SK-N-SH (cell line): Measurements from ENCODE around the gene SLC7A11. TPM values are rescaled to one million over a fixed set of nuclear protein-coding genes. Genes with fewer than 3 reads are reported as not detected.

Experiments used
- CTCF ChIA-PET: fragments of 300-600, 350-600 bp; formaldehyde crosslinking; extraction: SDS; loops from one replicate; lab custom pipeline; 2021; lab: Yijun Ruan, JAX
- POLR2A ChIA-PET: fragments of 350-600 bp; sonication (Branson Sonifier 250); formaldehyde crosslinking; extraction: SDS; loops from one replicate; lab custom pipeline; 2020; ENCODE audit warnings: antibody characterized with exemption, inconsistent platforms; lab: Yijun Ruan, JAX
- DNase-seq: peaks from one replicate; pipeline ENCODE4 v3.0.0; 2012
- H2AFZ ChIP-seq: fragments of 200-600 bp; sonication (generic); 2 replicates; pipeline ENCODE4 v1.8.1; 2016; ENCODE audit warnings: antibody characterized with exemption, mild to moderate bottlenecking, low read depth
- H3F3A ChIP-seq: fragments of 200-600 bp; sonication (generic); replicated peaks from 2 replicates; pipeline ENCODE3; 2016; ENCODE audit warnings: antibody characterized with exemption, mild to moderate bottlenecking; ENCODE audit not compliant: insufficient read depth
- H3K27ac ChIP-seq, 2 experiments: fragments of 200-500 bp in 1 of 2; fragments of 200-600 bp in 1 of 2; sonication (Bioruptor generic) in 1 of 2; sonication (generic), shearing (Covaris generic) in 1 of 2; 2 replicates each; pipeline versions ENCODE4 v1.5.1 to v1.6.1; 2014 to 2016; ENCODE audit warnings: low read depth in 2 of 2, inconsistent platforms in 1 of 2, low read length in 1 of 2, mild to moderate bottlenecking in 1 of 2, mixed read lengths in 1 of 2
- H3K27me3 ChIP-seq: fragments of 200-600 bp; sonication (generic), shearing (Covaris generic); 2 replicates; pipeline ENCODE4 v1.6.1; 2016; ENCODE audit warnings: mixed run types; ENCODE audit not compliant: insufficient read depth
- H3K36me3 ChIP-seq, 2 experiments: fragments of 200-500 bp in 1 of 2; fragments of 200-600 bp in 1 of 2; sonication (Bioruptor generic) in 1 of 2; sonication (generic) in 1 of 2; replicated peaks in 1 of 2; 2 replicates each; pipeline versions ENCODE3 to v1.5.1; 2014 to 2016; ENCODE audit warnings: low read length in 1 of 2, mild to moderate bottlenecking in 1 of 2; ENCODE audit not compliant: insufficient read depth in 2 of 2, control insufficient read depth in 1 of 2
- H3K4me1 ChIP-seq, 2 experiments: fragments of 200-500 bp in 1 of 2; fragments of 200-600 bp in 1 of 2; sonication (Bioruptor generic) in 1 of 2; sonication (generic), shearing (Covaris generic) in 1 of 2; 2 replicates each; pipeline versions ENCODE4 v1.5.1 to v1.6.1; 2014 to 2016; ENCODE audit warnings: low read depth in 1 of 2, low read length in 1 of 2, mixed run types in 1 of 2; ENCODE audit not compliant: insufficient read depth in 2 of 2, control insufficient read depth in 1 of 2
- H3K4me2 ChIP-seq: fragments of 200-600 bp; sonication (generic), shearing (Covaris generic); 2 replicates; pipeline ENCODE4 v1.6.1; 2017; ENCODE audit warnings: mixed run types
- H3K4me3 ChIP-seq, 2 experiments: fragments of 200-500 bp in 1 of 2; fragments of 200-600 bp in 1 of 2; sonication (Bioruptor generic) in 1 of 2; sonication (generic), shearing (Covaris generic) in 1 of 2; 2 replicates each; pipeline versions ENCODE4 v1.5.1 to v1.8.1; 2014 to 2016; ENCODE audit warnings: low read depth in 2 of 2, inconsistent platforms in 1 of 2, low read length in 1 of 2, mild to moderate bottlenecking in 1 of 2, mixed read lengths in 1 of 2, moderate library complexity in 1 of 2
- H3K79me2 ChIP-seq: fragments of 200-600 bp; sonication (generic); 2 replicates; pipeline ENCODE4 v1.8.1; 2017; ENCODE audit warnings: mild to moderate bottlenecking; ENCODE audit not compliant: insufficient read depth
- H3K9ac ChIP-seq: fragments of 200-600 bp; sonication (generic); 2 replicates; pipeline ENCODE4 v1.6.1; 2017; ENCODE audit warnings: mixed run types
- H3K9me2 ChIP-seq: fragments of 200-600 bp; sonication (generic); 2 replicates; pipeline ENCODE4 v1.6.1; 2017; ENCODE audit warnings: mixed run types
- H3K9me3 ChIP-seq: fragments of 200-600 bp; sonication (generic); 2 replicates; pipeline ENCODE4 v1.6.1; 2017; ENCODE audit warnings: mixed run types, mild to moderate bottlenecking, moderate library complexity
- H4K20me1 ChIP-seq: fragments of 200-600 bp; sonication (generic); 2 replicates; pipeline ENCODE4 v1.6.1; 2017; ENCODE audit warnings: mild to moderate bottlenecking, mixed run types; ENCODE audit not compliant: insufficient read depth
- CHD2 ChIP-seq: fragments of 150-350 bp; IDR thresholded peaks from 2 replicates; pipeline ENCODE4 v1.6.1; 2018; ENCODE audit warnings: low read length; ENCODE audit not compliant: partially characterized antibody
- ELF1 ChIP-seq: IDR thresholded peaks from 2 replicates; pipeline ENCODE4 v1.4.0; 2012
- EP300 ChIP-seq, 2 experiments: IDR thresholded peaks; 2 replicates each; pipeline versions ENCODE4 v1.4.0 to v1.6.1; 2012; ENCODE audit warnings: borderline replicate concordance in 1 of 2, low read depth in 1 of 2, low read length in 1 of 2
- EZH2phosphoT487 ChIP-seq: fragments of 200-600 bp; sonication (generic); IDR thresholded peaks from 2 replicates; pipeline ENCODE4 v1.6.1; 2017; ENCODE audit warnings: low read depth, mixed run types, mild to moderate bottlenecking, antibody characterized with exemption, moderate library complexity, borderline replicate concordance
- FOXJ3 ChIP-seq: sonication (generic); formaldehyde crosslinking; IDR thresholded peaks from 2 replicates; pipeline ENCODE4 v1.5.1; 2020; ENCODE audit warnings: mild to moderate bottlenecking, missing genetic modification reagents
- FOXM1 ChIP-seq: IDR thresholded peaks from 2 replicates; pipeline ENCODE4 v1.4.0; 2012; ENCODE audit warnings: low read depth, mild to moderate bottlenecking
- GABPA ChIP-seq: IDR thresholded peaks from 2 replicates; pipeline ENCODE4 v1.4.0; 2012; ENCODE audit warnings: low read depth, mild to moderate bottlenecking
- GATA2 ChIP-seq: sonication (generic); formaldehyde crosslinking; IDR thresholded peaks from 2 replicates; pipeline ENCODE4 v1.5.0; 2020; ENCODE audit warnings: mild to moderate bottlenecking, missing genetic modification reagents
- JUND ChIP-seq: IDR thresholded peaks from 2 replicates; pipeline ENCODE4 v1.4.0; 2012
- MXI1 ChIP-seq: IDR thresholded peaks from 2 replicates; pipeline ENCODE4 v1.6.1; 2012; ENCODE audit warnings: mild to moderate bottlenecking, low read depth, low read length, improper control_type of control experiment
- NFIC ChIP-seq: IDR thresholded peaks from 2 replicates; pipeline ENCODE4 v1.4.0; 2012; ENCODE audit warnings: borderline replicate concordance
- NRF1 ChIP-seq: IDR thresholded peaks from 2 replicates; pipeline ENCODE4 v1.6.1; 2012; ENCODE audit warnings: low read depth, mild to moderate bottlenecking, low read length
- RCOR1 ChIP-seq: fragments of 150-350 bp; IDR thresholded peaks from 2 replicates; pipeline ENCODE4 v1.6.1; 2017; ENCODE audit warnings: antibody characterized with exemption, low read length
- RFX5 ChIP-seq: IDR thresholded peaks from 2 replicates; pipeline ENCODE4 v1.6.1; 2012; ENCODE audit warnings: mild to moderate bottlenecking, improper control_type of control experiment, low read length
- SMC3 ChIP-seq: IDR thresholded peaks from 2 replicates; pipeline ENCODE4 v1.6.1; 2012; ENCODE audit warnings: low read depth, low read length, improper control_type of control experiment
- TCF12 ChIP-seq: IDR thresholded peaks from 2 replicates; pipeline ENCODE4 v1.4.0; 2012
- WGBS: methylation state at CpG from one replicate; pipeline ENCODE4 v1.1.6; 2017; ENCODE audit warnings: low lambda C conversion rate; 5-methylcytosine and 5-hydroxymethylcytosine counted together
- polyA plus RNA-seq, 3 experiments: library from polyadenylated mRNA; depleted of rRNA; stranded (reverse); fragments of >200 nt; gene quantifications; 2 replicates each; pipeline ENCODE4 v1.2.3, GENCODE V29; 2012
- TF ChIP-seq, protein P1 (sequence below): fragments of 200-600 bp; sonication (generic); IDR thresholded peaks from 2 replicates; pipeline ENCODE4 v1.6.1; 2017; ENCODE audit warnings: antibody characterized with exemption, mild to moderate bottlenecking, moderate library complexity
- TF ChIP-seq, protein P2 (sequence below): IDR thresholded peaks from 2 replicates; pipeline ENCODE4 v1.4.0; 2012; ENCODE audit warnings: low read depth, borderline replicate concordance
- TF ChIP-seq, protein P3 (sequence below): fragments of 150-350 bp; IDR thresholded peaks from 2 replicates; pipeline ENCODE4 v1.6.1; 2017; ENCODE audit warnings: antibody characterized with exemption, low read length, low read depth, borderline replicate concordance
- TF ChIP-seq, protein P4 (sequence below): IDR thresholded peaks from 2 replicates; pipeline ENCODE4 v1.6.1; 2012; ENCODE audit warnings: mild to moderate bottlenecking, low read depth, low read length, moderate library complexity

SLC7A11 gene
- polyA plus RNA-seq, 1 of the 3 experiments (the other 2 are of a cell fraction): 3.1 TPM

DNA sequence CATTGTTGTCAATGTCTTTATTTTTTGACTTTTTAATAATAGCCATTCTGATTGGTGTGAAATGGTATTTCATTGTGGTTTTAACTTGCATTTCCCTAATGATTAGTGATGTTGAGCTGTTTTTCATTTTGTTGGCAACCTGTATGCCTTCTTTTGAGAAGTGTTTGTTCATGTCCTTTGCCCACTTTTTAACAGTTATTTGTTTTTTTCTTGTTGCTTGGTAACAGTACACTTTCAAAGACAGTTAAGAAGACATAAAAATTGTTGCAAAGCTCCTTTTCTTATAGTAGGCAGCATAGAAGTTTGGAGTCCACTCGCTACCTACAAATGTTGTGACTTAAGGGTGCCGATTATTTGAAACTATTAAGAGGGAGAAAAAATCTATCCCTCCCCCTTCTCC lies 48.7 kb upstream of the SLC7A11 start:
- H3K4me1 ChIP-seq: no peaks in the 10 kb centered on the region
- no peak for TF ChIP-seq CHD2
- TF ChIP-seq FOXM1: no peak
- no peak for TF ChIP-seq GABPA
- TF ChIP-seq ELF1: no peak
- no peak for TF ChIP-seq MXI1
- TF ChIP-seq, protein P1, sequence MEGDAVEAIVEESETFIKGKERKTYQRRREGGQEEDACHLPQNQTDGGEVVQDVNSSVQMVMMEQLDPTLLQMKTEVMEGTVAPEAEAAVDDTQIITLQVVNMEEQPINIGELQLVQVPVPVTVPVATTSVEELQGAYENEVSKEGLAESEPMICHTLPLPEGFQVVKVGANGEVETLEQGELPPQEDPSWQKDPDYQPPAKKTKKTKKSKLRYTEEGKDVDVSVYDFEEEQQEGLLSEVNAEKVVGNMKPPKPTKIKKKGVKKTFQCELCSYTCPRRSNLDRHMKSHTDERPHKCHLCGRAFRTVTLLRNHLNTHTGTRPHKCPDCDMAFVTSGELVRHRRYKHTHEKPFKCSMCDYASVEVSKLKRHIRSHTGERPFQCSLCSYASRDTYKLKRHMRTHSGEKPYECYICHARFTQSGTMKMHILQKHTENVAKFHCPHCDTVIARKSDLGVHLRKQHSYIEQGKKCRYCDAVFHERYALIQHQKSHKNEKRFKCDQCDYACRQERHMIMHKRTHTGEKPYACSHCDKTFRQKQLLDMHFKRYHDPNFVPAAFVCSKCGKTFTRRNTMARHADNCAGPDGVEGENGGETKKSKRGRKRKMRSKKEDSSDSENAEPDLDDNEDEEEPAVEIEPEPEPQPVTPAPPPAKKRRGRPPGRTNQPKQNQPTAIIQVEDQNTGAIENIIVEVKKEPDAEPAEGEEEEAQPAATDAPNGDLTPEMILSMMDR: no peak
- TF ChIP-seq, protein P2, sequence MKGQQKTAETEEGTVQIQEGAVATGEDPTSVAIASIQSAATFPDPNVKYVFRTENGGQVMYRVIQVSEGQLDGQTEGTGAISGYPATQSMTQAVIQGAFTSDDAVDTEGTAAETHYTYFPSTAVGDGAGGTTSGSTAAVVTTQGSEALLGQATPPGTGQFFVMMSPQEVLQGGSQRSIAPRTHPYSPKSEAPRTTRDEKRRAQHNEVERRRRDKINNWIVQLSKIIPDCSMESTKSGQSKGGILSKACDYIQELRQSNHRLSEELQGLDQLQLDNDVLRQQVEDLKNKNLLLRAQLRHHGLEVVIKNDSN: no peak
- TF ChIP-seq GATA2 (CRISPR knock-in tag): no peak
- TF ChIP-seq RFX5: no peak
- TF ChIP-seq, all 33 proteins: peak for 0
- Histone ChIP-seq H3K27me3 (no peaks in the 10 kb centered on the region), H4K20me1 (no peaks in the 10 kb centered on the region), H3K79me2 (no peaks in the 10 kb centered on the region), H2AFZ (no peak overlapping the region), H3K36me3 (no peaks in the 10 kb centered on the region), H3F3A (no peaks in the 10 kb centered on the region), H3K27ac (no peak overlapping the region), H3K4me2 (no peak overlapping the region), H3K4me3 (no peak overlapping the region), H3K9me3 (no peaks in the 10 kb centered on the region; the same call in 1 of the 2 replicates), H3K9ac (no peak overlapping the region), H3K9me2 (no peaks in the 10 kb centered on the region)
- DNase-seq: no peak
- POLR2A ChIA-PET: no interaction called here
- 94% methylated on average over 2 of the region's 2 CpGs for WGBS
- CTCF ChIA-PET: interaction anchor here (1.0 kb wide), 1 partner anchor 32 kb away, joined by 4 read pairs; no protein-coding TSS in a partner anchor

DNA sequence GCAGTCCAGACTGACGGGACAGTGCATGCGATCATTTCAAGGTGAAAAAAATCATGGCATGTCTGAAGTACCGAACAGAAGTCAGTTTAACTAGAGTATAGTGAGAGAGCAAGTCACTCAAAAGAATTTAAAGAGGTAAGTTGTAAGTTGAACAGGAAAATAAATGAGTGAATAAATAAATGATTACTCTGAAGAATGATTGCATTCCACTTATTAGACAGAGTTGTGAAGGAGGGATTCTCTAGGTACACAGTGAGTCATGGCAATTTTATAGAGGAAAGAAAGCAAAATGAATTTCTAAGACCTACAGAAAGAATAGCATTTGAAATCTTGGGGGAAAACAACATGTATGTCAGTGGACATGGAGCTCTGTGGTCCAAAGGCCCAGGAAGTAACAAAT lies 37.1 kb upstream of the SLC7A11 start:
- Histone ChIP-seq H3F3A (peaks cover 5% of the 10 kb centered on the region), H3K9ac (no peak overlapping the region), H3K4me1 (peaks cover 0 to 10% of the 10 kb centered on the region in 2 experiments; a peak in 2 of 4 replicates), H3K4me2 (no peak overlapping the region), H2AFZ (no peak overlapping the region), H4K20me1 (no peaks in the 10 kb centered on the region), H3K9me3 (no peaks in the 10 kb centered on the region), H3K9me2 (no peaks in the 10 kb centered on the region), H3K79me2 (no peaks in the 10 kb centered on the region), H3K4me3 (no peak overlapping the region), H3K27me3 (no peaks in the 10 kb centered on the region), H3K27ac (no peak overlapping the region), H3K36me3 (no peaks in the 10 kb centered on the region)
- WGBS: 91% methylated on average over 3 of the region's 3 CpGs
- TF ChIP-seq EZH2phosphoT487 (no peak), NRF1 (no peak), ELF1 (no peak), GABPA (no peak), NFIC (no peak), JUND (no peak), CHD2 (no peak), RCOR1 (no peak), RFX5 (no peak), MXI1 (no peak), SMC3 (no peak), EP300 (IDR thresholded peaks at IDR 0.05; ENCODE audit: borderline replicate concordance in 1 of 2, low read depth in 1 of 2, low read length in 1 of 2) (no peak), FOXJ3 (CRISPR knock-in tag) (no peak), TCF12 (no peak)
- TF ChIP-seq, protein P3, sequence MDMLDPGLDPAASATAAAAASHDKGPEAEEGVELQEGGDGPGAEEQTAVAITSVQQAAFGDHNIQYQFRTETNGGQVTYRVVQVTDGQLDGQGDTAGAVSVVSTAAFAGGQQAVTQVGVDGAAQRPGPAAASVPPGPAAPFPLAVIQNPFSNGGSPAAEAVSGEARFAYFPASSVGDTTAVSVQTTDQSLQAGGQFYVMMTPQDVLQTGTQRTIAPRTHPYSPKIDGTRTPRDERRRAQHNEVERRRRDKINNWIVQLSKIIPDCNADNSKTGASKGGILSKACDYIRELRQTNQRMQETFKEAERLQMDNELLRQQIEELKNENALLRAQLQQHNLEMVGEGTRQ: no peak
- TF ChIP-seq, protein P4, sequence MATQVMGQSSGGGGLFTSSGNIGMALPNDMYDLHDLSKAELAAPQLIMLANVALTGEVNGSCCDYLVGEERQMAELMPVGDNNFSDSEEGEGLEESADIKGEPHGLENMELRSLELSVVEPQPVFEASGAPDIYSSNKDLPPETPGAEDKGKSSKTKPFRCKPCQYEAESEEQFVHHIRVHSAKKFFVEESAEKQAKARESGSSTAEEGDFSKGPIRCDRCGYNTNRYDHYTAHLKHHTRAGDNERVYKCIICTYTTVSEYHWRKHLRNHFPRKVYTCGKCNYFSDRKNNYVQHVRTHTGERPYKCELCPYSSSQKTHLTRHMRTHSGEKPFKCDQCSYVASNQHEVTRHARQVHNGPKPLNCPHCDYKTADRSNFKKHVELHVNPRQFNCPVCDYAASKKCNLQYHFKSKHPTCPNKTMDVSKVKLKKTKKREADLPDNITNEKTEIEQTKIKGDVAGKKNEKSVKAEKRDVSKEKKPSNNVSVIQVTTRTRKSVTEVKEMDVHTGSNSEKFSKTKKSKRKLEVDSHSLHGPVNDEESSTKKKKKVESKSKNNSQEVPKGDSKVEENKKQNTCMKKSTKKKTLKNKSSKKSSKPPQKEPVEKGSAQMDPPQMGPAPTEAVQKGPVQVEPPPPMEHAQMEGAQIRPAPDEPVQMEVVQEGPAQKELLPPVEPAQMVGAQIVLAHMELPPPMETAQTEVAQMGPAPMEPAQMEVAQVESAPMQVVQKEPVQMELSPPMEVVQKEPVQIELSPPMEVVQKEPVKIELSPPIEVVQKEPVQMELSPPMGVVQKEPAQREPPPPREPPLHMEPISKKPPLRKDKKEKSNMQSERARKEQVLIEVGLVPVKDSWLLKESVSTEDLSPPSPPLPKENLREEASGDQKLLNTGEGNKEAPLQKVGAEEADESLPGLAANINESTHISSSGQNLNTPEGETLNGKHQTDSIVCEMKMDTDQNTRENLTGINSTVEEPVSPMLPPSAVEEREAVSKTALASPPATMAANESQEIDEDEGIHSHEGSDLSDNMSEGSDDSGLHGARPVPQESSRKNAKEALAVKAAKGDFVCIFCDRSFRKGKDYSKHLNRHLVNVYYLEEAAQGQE: no peak
- DNase-seq: no peak
- POLR2A ChIA-PET: no interaction called here
- CTCF ChIA-PET: interaction anchor here (1.2 kb wide), 1 partner anchor 18 kb away, joined by 3 read pairs; no protein-coding TSS in a partner anchor
